Measurements from ENCODE around the gene ERBB2.
"Not testable (repeated sequence)": the region's sequence is repeated elsewhere in the genome, so short reads cannot be mapped to it uniquely, and the experiment has no call there.

ERBB2 gene

GRCh38 chr17:39705786-39706348, 6.0 kb downstream of the ERBB2 start:
- no peak for DNase-seq

- DNase-seq = no peak
Measured at GRCh38 chr17:39706383-39706782, 6.5 kb downstream of the ERBB2 start.

GRCh38 chr17:39706921-39707337, 7.1 kb downstream of the ERBB2 start:
- no peak for DNase-seq

GRCh38 chr17:39709319-39709997, 9.6 kb downstream of the ERBB2 start:
- DNase-seq = no peak

- no peak for DNase-seq
Measured at GRCh38 chr17:39709998-39710964, 10.4 kb downstream of the ERBB2 start.

GRCh38 chr17:39711071-39711470, 11.2 kb downstream of the ERBB2 start:
- DNase-seq = not testable (repeated sequence)

DNA sequence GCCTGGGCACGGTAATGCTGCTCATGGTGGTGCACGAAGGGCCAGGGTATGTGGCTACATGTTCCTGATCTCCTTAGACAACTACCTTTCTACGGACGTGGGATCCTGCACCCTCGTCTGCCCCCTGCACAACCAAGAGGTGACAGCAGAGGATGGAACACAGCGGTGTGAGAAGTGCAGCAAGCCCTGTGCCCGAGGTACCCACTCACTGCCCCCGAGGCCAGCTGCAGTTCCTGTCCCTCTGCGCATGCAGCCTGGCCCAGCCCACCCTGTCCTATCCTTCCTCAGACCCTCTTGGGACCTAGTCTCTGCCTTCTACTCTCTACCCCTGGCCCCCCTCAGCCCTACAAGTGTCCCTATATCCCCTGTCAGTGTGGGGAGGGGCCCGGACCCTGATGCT, 12.0 kb downstream of the ERBB2 start:
- DNase-seq = no peak

DNA sequence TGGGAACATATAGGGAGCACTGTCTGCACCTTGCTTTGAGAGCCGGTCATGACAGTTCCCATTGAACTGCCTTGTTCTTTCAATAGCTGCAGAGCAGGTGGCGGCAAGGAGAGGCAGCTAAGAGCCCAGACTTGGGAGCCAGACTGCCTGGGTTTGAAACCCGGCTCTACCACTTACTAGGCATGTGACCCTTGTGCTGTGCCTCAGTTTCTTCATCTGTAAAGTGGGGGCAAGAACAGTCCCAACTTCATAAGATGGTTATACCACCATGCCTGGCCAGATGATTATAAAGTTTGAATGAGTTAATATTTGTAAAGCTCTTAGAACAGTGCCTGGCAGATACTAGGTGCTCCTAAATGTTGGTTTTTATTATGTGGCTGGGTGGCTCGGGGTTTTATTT, 14.4 kb downstream of the ERBB2 start:
- no peak for DNase-seq

DNA sequence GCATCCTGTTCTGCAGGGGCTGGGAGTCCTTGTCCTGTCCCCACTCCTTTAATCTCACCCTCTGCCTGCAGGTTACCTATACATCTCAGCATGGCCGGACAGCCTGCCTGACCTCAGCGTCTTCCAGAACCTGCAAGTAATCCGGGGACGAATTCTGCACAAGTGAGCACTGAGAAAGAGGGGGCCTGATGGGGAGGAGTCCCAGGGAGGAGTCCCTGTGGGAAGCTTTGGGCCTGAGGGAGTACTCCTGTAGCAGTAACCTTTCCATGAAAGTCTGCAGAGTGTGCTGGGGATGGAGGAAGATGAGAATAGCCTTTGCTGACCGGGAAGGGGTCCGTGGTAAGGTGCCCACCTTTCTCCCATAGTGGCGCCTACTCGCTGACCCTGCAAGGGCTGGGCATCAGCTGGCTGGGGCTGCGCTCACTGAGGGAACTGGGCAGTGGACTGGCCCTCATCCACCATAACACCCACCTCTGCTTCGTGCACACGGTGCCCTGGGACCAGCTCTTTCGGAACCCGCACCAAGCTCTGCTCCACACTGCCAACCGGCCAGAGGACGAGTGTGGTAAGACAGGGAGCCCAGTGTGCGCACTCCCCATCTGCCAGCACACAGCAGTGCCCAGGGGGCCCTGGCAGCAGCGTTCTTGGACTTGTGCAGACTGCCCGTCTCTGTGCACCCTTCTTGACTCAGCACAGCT, 15.7 kb downstream of the ERBB2 start:
- no peak for DNase-seq

DNA sequence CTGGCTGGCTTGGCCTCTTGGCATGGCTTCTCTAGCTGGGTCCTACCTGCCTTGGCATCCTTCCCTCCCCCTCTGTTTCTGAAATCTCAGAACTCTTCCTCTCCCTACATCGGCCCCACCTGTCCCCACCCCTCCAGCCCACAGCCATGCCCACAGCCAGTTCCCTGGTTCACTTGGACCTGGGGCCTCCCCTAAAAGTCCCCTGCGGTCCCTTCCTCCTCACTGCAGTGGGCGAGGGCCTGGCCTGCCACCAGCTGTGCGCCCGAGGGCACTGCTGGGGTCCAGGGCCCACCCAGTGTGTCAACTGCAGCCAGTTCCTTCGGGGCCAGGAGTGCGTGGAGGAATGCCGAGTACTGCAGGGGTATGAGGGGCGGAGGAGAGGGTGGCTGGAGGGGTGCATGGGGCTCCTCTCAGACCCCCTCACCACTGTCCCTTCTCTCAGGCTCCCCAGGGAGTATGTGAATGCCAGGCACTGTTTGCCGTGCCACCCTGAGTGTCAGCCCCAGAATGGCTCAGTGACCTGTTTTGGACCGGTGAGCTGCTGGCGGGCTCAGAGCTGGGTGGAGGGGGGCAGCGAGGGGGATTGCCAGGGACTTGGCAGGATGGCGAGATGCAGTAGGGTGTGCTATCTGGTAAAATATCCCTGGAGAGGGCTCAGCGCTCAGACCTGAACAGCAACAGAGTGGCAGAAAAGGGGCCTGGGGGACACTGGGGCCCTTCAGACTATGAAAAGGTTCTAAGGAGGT, 16.4 kb downstream of the ERBB2 start:
- no peak for DNase-seq

DNA sequence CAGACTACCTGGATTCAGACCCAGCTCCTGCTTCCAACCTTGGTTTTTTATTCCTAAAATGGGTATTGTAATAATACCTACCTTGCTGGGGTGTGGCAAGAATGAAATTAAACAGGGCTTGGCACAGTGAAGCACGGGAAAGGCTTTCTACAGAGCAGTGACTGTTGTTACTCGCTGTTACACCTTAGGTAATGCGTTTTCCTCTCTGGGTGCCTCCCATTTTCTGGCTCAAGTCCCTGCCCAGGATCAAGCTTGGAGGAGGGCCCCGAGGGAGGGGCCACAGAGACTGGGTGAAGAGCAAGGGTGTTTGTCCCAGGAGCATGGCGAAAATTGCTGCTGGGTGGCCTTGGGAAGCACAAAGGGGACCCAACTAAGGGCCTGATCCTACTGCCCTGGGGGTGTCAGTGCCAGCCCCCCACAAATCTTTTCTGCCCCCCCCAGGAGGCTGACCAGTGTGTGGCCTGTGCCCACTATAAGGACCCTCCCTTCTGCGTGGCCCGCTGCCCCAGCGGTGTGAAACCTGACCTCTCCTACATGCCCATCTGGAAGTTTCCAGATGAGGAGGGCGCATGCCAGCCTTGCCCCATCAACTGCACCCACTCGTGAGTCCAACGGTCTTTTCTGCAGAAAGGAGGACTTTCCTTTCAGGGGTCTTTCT, 17.1 kb downstream of the ERBB2 start:
- DNase-seq = no peak

DNA sequence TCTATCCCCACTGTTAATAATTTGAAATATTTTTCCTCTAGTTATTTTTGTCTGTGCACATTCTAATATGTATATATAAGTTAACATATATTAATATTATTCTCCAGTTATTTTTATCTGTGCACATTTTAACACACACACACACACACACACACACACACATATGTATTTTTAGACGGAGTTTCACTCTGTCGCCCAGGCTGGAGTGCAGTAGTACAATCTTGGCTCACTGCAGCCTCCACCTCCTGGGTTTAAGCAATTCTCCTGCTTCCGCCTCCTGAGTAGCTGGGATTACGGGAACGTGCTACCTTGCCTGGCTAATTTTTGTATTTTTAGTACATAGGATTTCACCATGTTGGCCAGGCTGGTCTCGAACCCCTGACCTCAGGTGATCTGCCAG, 17.8 kb downstream of the ERBB2 start:
- DNase-seq = no peak

GRCh38 chr17:39719563-39720355, 19.9 kb downstream of the ERBB2 start:
- DNase-seq = no peak

DNA sequence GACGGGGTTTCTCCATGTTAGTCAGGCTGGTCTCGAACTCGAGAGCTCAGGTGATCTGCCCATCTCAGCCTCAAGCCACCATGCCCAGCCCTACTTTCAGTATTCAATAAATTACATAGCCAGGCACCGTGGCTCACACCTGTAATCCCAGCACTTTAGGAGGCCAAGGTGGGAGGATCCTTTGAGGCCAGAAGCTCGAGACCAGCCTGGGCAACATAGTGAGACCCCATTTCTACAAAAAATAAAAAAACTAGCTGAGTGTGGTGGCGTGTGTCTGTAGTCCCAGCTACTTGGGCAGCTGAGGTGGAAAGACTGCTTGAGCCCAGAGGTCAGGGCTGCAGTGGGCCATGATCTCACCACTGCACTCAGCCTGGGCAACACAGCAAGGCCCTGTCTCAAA, 22.2 kb downstream of the ERBB2 start:
- DNase-seq = no peak

GRCh38 chr17:39722965-39723848, 23.3 kb downstream of the ERBB2 start:
- DNase-seq = no peak

GRCh38 chr17:39724731-39725130, 24.9 kb downstream of the ERBB2 start:
- DNase-seq = no peak

DNA sequence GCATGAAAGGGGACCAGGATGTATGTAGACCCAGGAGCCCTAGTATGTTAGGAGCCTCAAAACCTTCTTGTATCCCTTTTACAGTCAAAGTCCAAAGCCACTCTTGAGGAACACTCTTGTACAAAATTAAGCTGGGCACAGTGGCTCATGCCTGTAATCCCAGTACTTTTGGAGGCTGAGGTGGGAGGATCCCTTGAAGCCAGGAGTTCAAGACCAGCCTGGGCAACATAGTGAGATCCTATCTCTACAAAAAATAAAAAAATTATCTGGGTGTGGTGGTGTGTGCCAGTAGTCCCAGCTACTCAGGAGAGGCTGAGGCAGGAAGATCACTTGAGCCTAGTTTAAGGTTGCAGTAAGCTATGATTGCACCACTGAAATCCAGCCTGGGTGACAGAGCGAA, 26.1 kb downstream of the ERBB2 start:
- DNase-seq = not testable (repeated sequence)

- no peak for DNase-seq
Measured at GRCh38 chr17:39726617-39727016, 26.8 kb downstream of the ERBB2 start.

DNA sequence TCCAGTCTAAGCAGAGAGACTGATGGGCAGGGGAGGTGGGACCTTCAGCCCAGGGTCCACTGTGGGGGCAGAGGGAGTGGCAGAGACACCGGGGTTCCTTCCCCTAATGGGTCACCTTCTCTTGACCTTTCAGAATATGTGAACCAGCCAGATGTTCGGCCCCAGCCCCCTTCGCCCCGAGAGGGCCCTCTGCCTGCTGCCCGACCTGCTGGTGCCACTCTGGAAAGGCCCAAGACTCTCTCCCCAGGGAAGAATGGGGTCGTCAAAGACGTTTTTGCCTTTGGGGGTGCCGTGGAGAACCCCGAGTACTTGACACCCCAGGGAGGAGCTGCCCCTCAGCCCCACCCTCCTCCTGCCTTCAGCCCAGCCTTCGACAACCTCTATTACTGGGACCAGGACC, 27.7 kb downstream of the ERBB2 start:
- no peak for DNase-seq

- no peak for DNase-seq
Measured at GRCh38 chr17:39729280-39729851, 29.5 kb downstream of the ERBB2 start.

All from activated CD4-positive, alpha-beta T cell treated with anti-CD3 and anti-CD28 coated beads for 4 hours (primary cell).